Stimulated activated CD4-positive, alpha-beta T cell treated with anti-CD3 and anti-CD28 coated beads, Interleukin-15, amount 100 ng/mL, for 48 hours (primary cell): ENCODE measurements around the gene TAS2R13.

ENCODE experiments used
- DNase-seq, 2 donors: peaks; one replicate each; pipeline ENCODE4 v3.0.0-alpha.2; 2020; ENCODE audit warnings: low read depth in 2 of 2

The TAS2R13 gene

GRCh38 chr12:10867381-10867780 is 42.0 kb downstream of the TAS2R13 start:
- no peak for DNase-seq

- no peak for DNase-seq
Measured at GRCh38 chr12:10863512-10864218, 45.7 kb downstream of the TAS2R13 start.

DNA sequence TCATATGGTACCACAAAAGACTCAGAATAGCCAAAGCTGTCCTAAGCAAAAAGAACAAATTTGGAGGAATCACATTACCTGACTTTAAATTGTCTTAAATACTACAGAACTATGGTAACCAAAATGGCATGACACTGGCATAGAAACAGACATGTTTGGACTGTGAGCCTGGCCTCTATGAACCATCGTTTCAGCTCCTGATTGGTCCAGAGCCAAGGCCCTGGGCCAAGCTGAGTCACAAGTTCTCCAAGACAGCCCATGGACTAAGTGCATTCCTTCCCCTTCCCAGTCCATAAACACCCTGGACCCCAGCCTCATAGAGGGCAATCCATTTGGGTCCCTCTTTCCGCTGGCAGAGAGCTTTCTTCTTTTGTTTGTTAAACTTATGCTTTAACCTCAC is 48.0 kb downstream of the TAS2R13 start:
- no peak for DNase-seq
